ENCODE measurements around the gene SCNN1A. TPM values are rescaled to one million over a fixed set of nuclear protein-coding genes. Genes with fewer than 3 reads are reported as not detected.

SCNN1A gene
- total RNA-seq, 1 experiment from 2014 or later, result 136 TPM

DNA sequence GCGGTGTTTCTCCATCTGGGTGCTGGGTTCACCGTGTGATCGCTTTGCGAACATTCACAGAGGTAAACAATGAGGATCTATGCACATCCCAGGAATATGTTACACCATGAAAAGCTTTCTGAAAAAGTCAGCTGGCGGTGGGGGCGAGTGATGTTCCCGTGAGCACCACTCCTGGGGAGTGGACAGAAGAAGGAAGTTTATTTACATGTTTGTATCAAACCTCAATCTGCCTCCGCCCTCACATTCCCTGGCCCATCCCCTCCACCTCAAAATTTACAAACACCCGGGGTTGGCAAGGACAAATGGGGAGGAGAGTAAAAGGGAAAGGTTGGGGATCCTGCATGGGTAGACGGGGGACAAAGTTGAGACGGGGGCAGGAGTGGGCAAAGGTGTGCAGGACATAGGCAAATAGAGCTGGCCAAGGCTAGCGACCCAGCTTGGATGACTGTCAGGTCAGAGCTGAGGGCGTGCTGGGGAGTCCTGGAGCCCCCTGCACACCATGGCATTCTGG lies 40.4 kb downstream of the SCNN1A start:
- Mint-ChIP-seq H3K27me3 (ENCODE audit: insufficient read depth, unreplicated experiment) (no peaks in the 10 kb centered on the region), H3K4me3 (ENCODE audit: unreplicated experiment) (no peak overlapping the region), H3K4me1 (ENCODE audit: insufficient read depth, unreplicated experiment) (peaks cover 24% of the 10 kb centered on the region), H3K9me3 (ENCODE audit: unreplicated experiment) (no peaks in the 10 kb centered on the region), H3K36me3 (ENCODE audit: insufficient read depth, unreplicated experiment) (peaks cover 50% of the 10 kb centered on the region), H3K27ac (ENCODE audit: low read depth, unreplicated experiment) (no peak overlapping the region)
- TF ChIP-seq, protein P1, sequence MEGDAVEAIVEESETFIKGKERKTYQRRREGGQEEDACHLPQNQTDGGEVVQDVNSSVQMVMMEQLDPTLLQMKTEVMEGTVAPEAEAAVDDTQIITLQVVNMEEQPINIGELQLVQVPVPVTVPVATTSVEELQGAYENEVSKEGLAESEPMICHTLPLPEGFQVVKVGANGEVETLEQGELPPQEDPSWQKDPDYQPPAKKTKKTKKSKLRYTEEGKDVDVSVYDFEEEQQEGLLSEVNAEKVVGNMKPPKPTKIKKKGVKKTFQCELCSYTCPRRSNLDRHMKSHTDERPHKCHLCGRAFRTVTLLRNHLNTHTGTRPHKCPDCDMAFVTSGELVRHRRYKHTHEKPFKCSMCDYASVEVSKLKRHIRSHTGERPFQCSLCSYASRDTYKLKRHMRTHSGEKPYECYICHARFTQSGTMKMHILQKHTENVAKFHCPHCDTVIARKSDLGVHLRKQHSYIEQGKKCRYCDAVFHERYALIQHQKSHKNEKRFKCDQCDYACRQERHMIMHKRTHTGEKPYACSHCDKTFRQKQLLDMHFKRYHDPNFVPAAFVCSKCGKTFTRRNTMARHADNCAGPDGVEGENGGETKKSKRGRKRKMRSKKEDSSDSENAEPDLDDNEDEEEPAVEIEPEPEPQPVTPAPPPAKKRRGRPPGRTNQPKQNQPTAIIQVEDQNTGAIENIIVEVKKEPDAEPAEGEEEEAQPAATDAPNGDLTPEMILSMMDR (IDR thresholded peaks at IDR 0.05; ENCODE audit: unreplicated experiment), result no peak
- DNase-seq (ENCODE audit: unreplicated experiment), result no peak
- BruUV-seq (replicated peaks), result no TSS peak
- ChIA-PET CTCF (interaction anchor here (0.6 to 4.3 kb wide), 30 partner anchors 10 to 347 kb away, joined by 3 to 27 read pairs (median 5); partner anchors contain the start of genes LTBR, SCNN1A and VAMP1), POLR2A (interaction anchor here (0.6 to 24.1 kb wide), 21 partner anchors 9 to 271 kb away, joined by 3 to 739 read pairs (median 7); partner anchors contain the start of genes GAPDH, LTBR, SCNN1A and TAPBPL)
- intact Hi-C loops (cut with micrococcal nuclease), result loop anchor here (2.0 to 5.0 kb wide), 3 partner anchors 50 to 202 kb away; partner anchors contain the start of gene LTBR

DNA sequence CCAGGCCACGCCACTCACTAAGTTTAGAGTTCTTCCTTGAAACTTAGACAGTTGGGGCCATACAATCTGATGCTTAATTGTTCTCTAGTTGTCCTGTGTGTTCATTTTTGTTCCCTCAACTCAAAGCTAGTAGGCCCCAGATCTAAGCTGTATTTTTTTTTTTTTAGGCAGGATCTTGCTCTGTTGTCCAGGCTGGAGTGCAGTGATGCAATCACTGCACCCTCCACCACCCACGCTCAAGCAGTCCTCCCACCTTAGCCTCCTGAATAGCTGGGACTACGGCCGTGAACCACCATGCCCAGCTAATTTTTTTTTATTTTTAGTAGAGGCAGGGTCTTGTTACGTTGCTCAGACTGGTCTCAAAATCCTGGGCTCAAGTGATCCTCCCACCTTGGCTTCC lies 41.0 kb downstream of the SCNN1A start:
- Mint-ChIP-seq H3K27me3 (ENCODE audit: insufficient read depth, unreplicated experiment) (no peaks in the 10 kb centered on the region), H3K9me3 (ENCODE audit: unreplicated experiment) (no peaks in the 10 kb centered on the region), H3K4me1 (ENCODE audit: insufficient read depth, unreplicated experiment) (peaks cover 24% of the 10 kb centered on the region), H3K4me3 (ENCODE audit: unreplicated experiment) (peak overlapping the region; percentile 65), H3K36me3 (ENCODE audit: insufficient read depth, unreplicated experiment) (peaks cover 56% of the 10 kb centered on the region), H3K27ac (ENCODE audit: low read depth, unreplicated experiment) (no peak overlapping the region)
- ChIA-PET POLR2A (interaction anchor here (1.8 to 24.1 kb wide), 11 partner anchors 9 to 131 kb away, joined by 6 to 739 read pairs (median 22); partner anchors contain the start of genes LTBR, SCNN1A and TAPBPL), CTCF (interaction anchor here (0.7 to 4.3 kb wide), 13 partner anchors 9 to 203 kb away, joined by 3 to 27 read pairs (median 8); partner anchors contain the start of genes LTBR and SCNN1A)
- TF ChIP-seq, protein P1 (IDR thresholded peaks at IDR 0.05; ENCODE audit: unreplicated experiment), result no peak
- no peak for DNase-seq (ENCODE audit: unreplicated experiment)
- intact Hi-C loops (cut with micrococcal nuclease), result loop anchor here (2.0 kb wide), 1 partner anchor 50 kb away; the partner anchor contains the start of gene LTBR
- BruUV-seq (replicated peaks), result no TSS peak

DNA sequence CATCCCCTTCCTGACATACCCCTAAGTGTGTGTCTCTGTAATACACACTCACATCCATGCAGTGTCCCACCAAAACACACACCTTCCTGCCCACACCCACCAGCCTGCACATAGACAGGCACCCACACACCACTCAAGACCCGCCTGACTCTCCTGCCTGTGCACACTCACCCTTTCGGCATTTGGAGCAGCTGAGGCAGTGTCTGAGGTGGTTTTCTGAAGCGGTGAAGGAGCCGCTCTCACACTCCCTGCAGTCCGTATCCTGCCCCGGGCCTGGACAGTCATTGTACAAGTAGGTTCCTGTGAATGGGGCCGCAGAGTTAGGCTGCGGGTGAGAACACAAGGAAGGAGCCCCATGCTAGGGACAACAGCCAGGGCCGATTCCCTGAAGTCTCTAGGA lies 41.8 kb downstream of the SCNN1A start:
- ChIA-PET POLR2A (interaction anchor here (1.8 to 24.1 kb wide), 6 partner anchors 8 to 132 kb away, joined by 6 to 739 read pairs (median 24); partner anchors contain the start of genes LTBR and SCNN1A), CTCF (interaction anchor here (0.7 to 4.3 kb wide), 4 partner anchors 10 to 40 kb away, joined by 3 to 27 read pairs (median 16); partner anchors contain the start of gene SCNN1A)
- peak; percentile 59 for DNase-seq (ENCODE audit: unreplicated experiment)
- H3K27me3 Mint-ChIP-seq (ENCODE audit: insufficient read depth, unreplicated experiment), result no peaks in the 10 kb centered on the region
- H3K9me3 Mint-ChIP-seq (ENCODE audit: unreplicated experiment), result no peaks in the 10 kb centered on the region
- H3K4me3 Mint-ChIP-seq (ENCODE audit: unreplicated experiment), result peak overlapping the region; percentile 65
- no TSS peak for BruUV-seq (replicated peaks)
- intact Hi-C loops (cut with micrococcal nuclease), result no loop called here
- H3K4me1 Mint-ChIP-seq (ENCODE audit: insufficient read depth, unreplicated experiment), result peaks cover 24% of the 10 kb centered on the region
- TF ChIP-seq, protein P1 (IDR thresholded peaks at IDR 0.05; ENCODE audit: unreplicated experiment), result no peak
- peaks cover 63% of the 10 kb centered on the region for H3K36me3 Mint-ChIP-seq (ENCODE audit: insufficient read depth, unreplicated experiment)
- H3K27ac Mint-ChIP-seq (ENCODE audit: low read depth, unreplicated experiment), result no peak overlapping the region

DNA sequence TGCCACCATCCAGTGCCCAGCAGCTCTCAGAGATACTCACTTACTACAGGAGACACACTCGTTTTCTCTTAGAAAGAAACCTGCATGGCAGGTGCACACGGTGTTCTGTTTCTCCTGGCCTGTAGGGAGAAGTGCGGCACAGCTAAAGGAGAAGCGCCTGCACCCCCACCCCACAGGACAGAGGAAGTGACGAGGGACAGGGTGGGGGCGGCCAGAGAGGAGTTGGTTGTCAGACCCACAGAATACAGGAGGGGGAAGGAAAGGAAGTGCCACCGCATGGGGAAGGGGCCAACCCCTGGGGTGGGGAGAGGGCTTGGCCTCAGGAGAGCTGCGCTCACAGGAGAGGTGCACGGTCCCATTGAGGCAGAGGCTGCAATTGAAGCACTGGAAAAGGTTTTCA lies 42.3 kb downstream of the SCNN1A start:
- ChIA-PET POLR2A (interaction anchor here (0.6 to 24.1 kb wide), 12 partner anchors 8 to 390 kb away, joined by 3 to 739 read pairs (median 4); partner anchors contain the start of genes LTBR, SCNN1A, TNFRSF1A and VAMP1), CTCF (interaction anchor here (0.5 to 2.5 kb wide), 8 partner anchors 10 to 138 kb away, joined by 3 to 13 read pairs (median 4); no protein-coding TSS in a partner anchor)
- TF ChIP-seq, protein P1 (IDR thresholded peaks at IDR 0.05; ENCODE audit: unreplicated experiment), result no peak
- Mint-ChIP-seq H3K27ac (ENCODE audit: low read depth, unreplicated experiment) (no peak overlapping the region), H3K9me3 (ENCODE audit: unreplicated experiment) (no peaks in the 10 kb centered on the region), H3K27me3 (ENCODE audit: insufficient read depth, unreplicated experiment) (no peaks in the 10 kb centered on the region), H3K36me3 (ENCODE audit: insufficient read depth, unreplicated experiment) (peaks cover 68% of the 10 kb centered on the region), H3K4me3 (ENCODE audit: unreplicated experiment) (peak overlapping the region; percentile 24), H3K4me1 (ENCODE audit: insufficient read depth, unreplicated experiment) (peaks cover 24% of the 10 kb centered on the region)
- no peak for DNase-seq (ENCODE audit: unreplicated experiment)
- intact Hi-C loops (cut with micrococcal nuclease), result no loop called here
- BruUV-seq (replicated peaks), result no TSS peak

Data from MCF 10A (cell line).